ENCODE data around the gene ASXL3.

The ASXL3 gene

DNA sequence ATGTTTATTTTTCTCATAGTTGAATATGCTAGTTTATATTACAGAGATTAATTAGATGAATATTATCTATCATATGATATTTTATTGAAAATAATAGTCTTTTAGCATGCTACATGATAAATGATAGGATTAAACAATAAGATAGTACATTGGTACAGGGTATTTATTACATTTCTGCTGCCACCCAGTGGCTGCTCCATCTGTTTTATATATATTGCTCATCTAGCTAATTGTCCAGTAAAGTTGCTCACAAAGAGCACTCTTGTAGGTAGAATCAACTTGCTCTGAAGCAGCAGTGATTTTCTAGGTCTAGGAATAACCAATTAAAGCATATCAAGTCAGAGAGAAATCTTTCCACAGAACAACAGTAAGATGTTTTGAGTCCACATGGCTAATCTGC is 183.3 kb downstream of the ASXL3 start:
- H3K4me1 ChIP-seq (ENCODE audit: insufficient read depth, low read length), result no peaks in the 10 kb centered on the region
- TF ChIP-seq, protein P1, sequence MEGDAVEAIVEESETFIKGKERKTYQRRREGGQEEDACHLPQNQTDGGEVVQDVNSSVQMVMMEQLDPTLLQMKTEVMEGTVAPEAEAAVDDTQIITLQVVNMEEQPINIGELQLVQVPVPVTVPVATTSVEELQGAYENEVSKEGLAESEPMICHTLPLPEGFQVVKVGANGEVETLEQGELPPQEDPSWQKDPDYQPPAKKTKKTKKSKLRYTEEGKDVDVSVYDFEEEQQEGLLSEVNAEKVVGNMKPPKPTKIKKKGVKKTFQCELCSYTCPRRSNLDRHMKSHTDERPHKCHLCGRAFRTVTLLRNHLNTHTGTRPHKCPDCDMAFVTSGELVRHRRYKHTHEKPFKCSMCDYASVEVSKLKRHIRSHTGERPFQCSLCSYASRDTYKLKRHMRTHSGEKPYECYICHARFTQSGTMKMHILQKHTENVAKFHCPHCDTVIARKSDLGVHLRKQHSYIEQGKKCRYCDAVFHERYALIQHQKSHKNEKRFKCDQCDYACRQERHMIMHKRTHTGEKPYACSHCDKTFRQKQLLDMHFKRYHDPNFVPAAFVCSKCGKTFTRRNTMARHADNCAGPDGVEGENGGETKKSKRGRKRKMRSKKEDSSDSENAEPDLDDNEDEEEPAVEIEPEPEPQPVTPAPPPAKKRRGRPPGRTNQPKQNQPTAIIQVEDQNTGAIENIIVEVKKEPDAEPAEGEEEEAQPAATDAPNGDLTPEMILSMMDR (IDR thresholded peaks at IDR 0.05; ENCODE audit: borderline replicate concordance, extremely low read depth, low read length, poor library complexity, severe bottlenecking), result peak; percentile 38
- TF ChIP-seq EZH2 (IDR thresholded peaks at IDR 0.05; ENCODE audit: borderline replicate concordance, low read depth, low read length, severe bottlenecking), result no peak
- no peak overlapping the region for H3K9ac ChIP-seq (ENCODE audit: low read depth, low read length)
- H3K27me3 ChIP-seq (ENCODE audit: insufficient read depth, low read length, poor library complexity), result no peaks in the 10 kb centered on the region
- no peak overlapping the region for H2AFZ ChIP-seq (ENCODE audit: low read depth, low read length)
- no peak overlapping the region for H3K27ac ChIP-seq (ENCODE audit: low read length)
- H3K9me3 ChIP-seq (ENCODE audit: insufficient read depth, low read length, severe bottlenecking), result no peaks in the 10 kb centered on the region
- ATAC-seq (ENCODE audit: insufficient read depth, low read depth), result no peak
- no peak overlapping the region for H3K4me3 ChIP-seq (ENCODE audit: low read depth in 1 of 2, low read length in 2 of 2)
- no peaks in the 10 kb centered on the region for H4K20me1 ChIP-seq (ENCODE audit: insufficient read depth, low read length)
- H3K4me2 ChIP-seq (ENCODE audit: insufficient read depth, low read length), result no peak overlapping the region
- DNase-seq, result no peak
- no peaks in the 10 kb centered on the region for H3K36me3 ChIP-seq (ENCODE audit: insufficient read depth, low read length)
- H3K79me2 ChIP-seq (ENCODE audit: insufficient read depth, low read length), result no peaks in the 10 kb centered on the region

- no peaks in the 10 kb centered on the region for H3K4me1 ChIP-seq (ENCODE audit: insufficient read depth, low read length)
- no peak overlapping the region for H3K4me2 ChIP-seq (ENCODE audit: insufficient read depth, low read length)
- H3K27ac ChIP-seq (ENCODE audit: low read length), result no peak overlapping the region
- no peak overlapping the region for H3K4me3 ChIP-seq (ENCODE audit: low read depth in 1 of 2, low read length in 2 of 2)
- no peak overlapping the region for H3K9ac ChIP-seq (ENCODE audit: low read depth, low read length)
- no peaks in the 10 kb centered on the region for H3K36me3 ChIP-seq (ENCODE audit: insufficient read depth, low read length)
- H3K27me3 ChIP-seq (ENCODE audit: insufficient read depth, low read length, poor library complexity), result no peaks in the 10 kb centered on the region
- no peaks in the 10 kb centered on the region for H4K20me1 ChIP-seq (ENCODE audit: insufficient read depth, low read length)
- no peak overlapping the region for H2AFZ ChIP-seq (ENCODE audit: low read depth, low read length)
- H3K9me3 ChIP-seq (ENCODE audit: insufficient read depth, low read length, severe bottlenecking), result no peaks in the 10 kb centered on the region
- ATAC-seq (ENCODE audit: insufficient read depth, low read depth) (no peak), DNase-seq (no peak)
- no peak for TF ChIP-seq EZH2 (IDR thresholded peaks at IDR 0.05; ENCODE audit: borderline replicate concordance, low read depth, low read length, severe bottlenecking)
- H3K79me2 ChIP-seq (ENCODE audit: insufficient read depth, low read length), result no peaks in the 10 kb centered on the region
Measured at GRCh38 chr18:33781429-33781828, 203.4 kb downstream of the ASXL3 start.
